ENCODE results near the gene SCN9A.

SCN9A gene

GRCh38 chr2:166284359-166284758 is 91.4 kb downstream of the SCN9A start:
- DNase-seq = no peak
- no peak overlapping the region for H2AFZ ChIP-seq (ENCODE audit: low read length)

GRCh38 chr2:166282154-166282553 is 93.6 kb downstream of the SCN9A start:
- Histone ChIP-seq H3K4me1 (ENCODE audit: low read length) (no peaks in the 10 kb centered on the region), H4K20me1 (ENCODE audit: insufficient read depth, low read length) (no peaks in the 10 kb centered on the region), H3F3A (ENCODE audit: insufficient read depth, low read length) (no peaks in the 10 kb centered on the region), H3K9me3 (replicated peaks; ENCODE audit: insufficient read depth, low read length) (no peaks in the 10 kb centered on the region), H2AFZ (ENCODE audit: low read length) (no peak overlapping the region), H3K9ac (ENCODE audit: low read length) (no peak overlapping the region), H3K9me2 (replicated peaks; ENCODE audit: insufficient read depth, low read length) (no peaks in the 10 kb centered on the region), H3K27ac (ENCODE audit: low read length) (no peak overlapping the region), H3K79me2 (ENCODE audit: low read length) (no peaks in the 10 kb centered on the region), H3K4me2 (ENCODE audit: low read depth, low read length) (no peak overlapping the region), H3K4me3 (ENCODE audit: low read length) (no peak overlapping the region), H3K27me3 (replicated peaks; ENCODE audit: insufficient read depth, low read length) (no peaks in the 10 kb centered on the region), H3K36me3 (replicated peaks; ENCODE audit: insufficient read depth, low read length) (no peaks in the 10 kb centered on the region)
- TF ChIP-seq EZH2phosphoT487 (IDR thresholded peaks at IDR 0.05; ENCODE audit: low read length) = no peak
- TF ChIP-seq EZH2 (optimal IDR thresholded peaks at IDR 0.05; ENCODE audit: low read depth, low read length) = no peak
- TF ChIP-seq, protein P1, sequence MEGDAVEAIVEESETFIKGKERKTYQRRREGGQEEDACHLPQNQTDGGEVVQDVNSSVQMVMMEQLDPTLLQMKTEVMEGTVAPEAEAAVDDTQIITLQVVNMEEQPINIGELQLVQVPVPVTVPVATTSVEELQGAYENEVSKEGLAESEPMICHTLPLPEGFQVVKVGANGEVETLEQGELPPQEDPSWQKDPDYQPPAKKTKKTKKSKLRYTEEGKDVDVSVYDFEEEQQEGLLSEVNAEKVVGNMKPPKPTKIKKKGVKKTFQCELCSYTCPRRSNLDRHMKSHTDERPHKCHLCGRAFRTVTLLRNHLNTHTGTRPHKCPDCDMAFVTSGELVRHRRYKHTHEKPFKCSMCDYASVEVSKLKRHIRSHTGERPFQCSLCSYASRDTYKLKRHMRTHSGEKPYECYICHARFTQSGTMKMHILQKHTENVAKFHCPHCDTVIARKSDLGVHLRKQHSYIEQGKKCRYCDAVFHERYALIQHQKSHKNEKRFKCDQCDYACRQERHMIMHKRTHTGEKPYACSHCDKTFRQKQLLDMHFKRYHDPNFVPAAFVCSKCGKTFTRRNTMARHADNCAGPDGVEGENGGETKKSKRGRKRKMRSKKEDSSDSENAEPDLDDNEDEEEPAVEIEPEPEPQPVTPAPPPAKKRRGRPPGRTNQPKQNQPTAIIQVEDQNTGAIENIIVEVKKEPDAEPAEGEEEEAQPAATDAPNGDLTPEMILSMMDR (IDR thresholded peaks at IDR 0.05; ENCODE audit: low read length) = no peak
- no peak for DNase-seq

More at GRCh38 chr2:166284359-166284758, 91.4 kb downstream of the SCN9A start:
- H3K9me3 ChIP-seq (replicated peaks; ENCODE audit: insufficient read depth, low read length) = no peaks in the 10 kb centered on the region
- TF ChIP-seq, protein P1 (IDR thresholded peaks at IDR 0.05; ENCODE audit: low read length) = no peak
- no peak for TF ChIP-seq EZH2 (optimal IDR thresholded peaks at IDR 0.05; ENCODE audit: low read depth, low read length)
- no peak for TF ChIP-seq EZH2phosphoT487 (IDR thresholded peaks at IDR 0.05; ENCODE audit: low read length)
- no peaks in the 10 kb centered on the region for H3K4me1 ChIP-seq (ENCODE audit: low read length)
- H3K27me3 ChIP-seq (replicated peaks; ENCODE audit: insufficient read depth, low read length) = no peaks in the 10 kb centered on the region
- no peak overlapping the region for H3K27ac ChIP-seq (ENCODE audit: low read length)
- H3F3A ChIP-seq (ENCODE audit: insufficient read depth, low read length) = no peaks in the 10 kb centered on the region
- H3K4me2 ChIP-seq (ENCODE audit: low read depth, low read length) = no peak overlapping the region
- no peaks in the 10 kb centered on the region for H3K79me2 ChIP-seq (ENCODE audit: low read length)
- no peaks in the 10 kb centered on the region for H3K36me3 ChIP-seq (replicated peaks; ENCODE audit: insufficient read depth, low read length)
- H3K9me2 ChIP-seq (replicated peaks; ENCODE audit: insufficient read depth, low read length) = no peaks in the 10 kb centered on the region
- H4K20me1 ChIP-seq (ENCODE audit: insufficient read depth, low read length) = no peaks in the 10 kb centered on the region
- no peak overlapping the region for H3K9ac ChIP-seq (ENCODE audit: low read length)
- no peak overlapping the region for H3K4me3 ChIP-seq (ENCODE audit: low read length)

GRCh38 chr2:166278856-166279255 is 96.9 kb downstream of the SCN9A start:
- Histone ChIP-seq H3K9me3 (replicated peaks; ENCODE audit: insufficient read depth, low read length) (no peaks in the 10 kb centered on the region), H3K79me2 (ENCODE audit: low read length) (no peaks in the 10 kb centered on the region), H3K9ac (ENCODE audit: low read length) (no peak overlapping the region), H3K27me3 (replicated peaks; ENCODE audit: insufficient read depth, low read length) (no peaks in the 10 kb centered on the region), H3K4me2 (ENCODE audit: low read depth, low read length) (no peak overlapping the region), H3K9me2 (replicated peaks; ENCODE audit: insufficient read depth, low read length) (no peaks in the 10 kb centered on the region), H4K20me1 (ENCODE audit: insufficient read depth, low read length) (no peaks in the 10 kb centered on the region), H3K27ac (ENCODE audit: low read length) (no peak overlapping the region), H3K4me1 (ENCODE audit: low read length) (no peaks in the 10 kb centered on the region), H3K36me3 (replicated peaks; ENCODE audit: insufficient read depth, low read length) (no peaks in the 10 kb centered on the region), H3F3A (ENCODE audit: insufficient read depth, low read length) (no peaks in the 10 kb centered on the region), H2AFZ (ENCODE audit: low read length) (no peak overlapping the region), H3K4me3 (ENCODE audit: low read length) (no peak overlapping the region)
- TF ChIP-seq EZH2phosphoT487 (IDR thresholded peaks at IDR 0.05; ENCODE audit: low read length) (no peak), EZH2 (optimal IDR thresholded peaks at IDR 0.05; ENCODE audit: low read depth, low read length) (no peak)
- TF ChIP-seq, protein P1 (IDR thresholded peaks at IDR 0.05; ENCODE audit: low read length) = no peak
- no peak for DNase-seq

Data from MM.1S (cell line).